Kidney epithelial cell (primary cell): ENCODE data around the gene LRRC45. TPM values are rescaled to one million over a fixed set of nuclear protein-coding genes. Genes with fewer than 3 reads are reported as not detected.

Experiments
- DNase-seq: peaks from one replicate; pipeline ENCODE4 v3.0.0-alpha.2; 2010; ENCODE audit warnings: low read depth
- H3K27me3 ChIP-seq: 2 replicates; pipeline ENCODE4 v1.6.0; 2011; ENCODE audit warnings: low read length; ENCODE audit not compliant: control insufficient read depth, insufficient read depth
- H3K36me3 ChIP-seq: 2 replicates; pipeline ENCODE4 v1.5.1; 2011; ENCODE audit warnings: low read length; ENCODE audit not compliant: control insufficient read depth, insufficient read depth
- H3K4me3 ChIP-seq: 2 replicates; pipeline ENCODE4 v1.5.1; 2011; ENCODE audit warnings: low read depth, mild to moderate bottlenecking, control low read depth, low read length
- total RNA-seq: library from RNA; depleted of rRNA; stranded (reverse); fragments of >200 nt; gene quantifications from 2 replicates; pipeline ENCODE4 v1.2.3, GENCODE V29; 2015
- TF ChIP-seq, protein P1 (sequence below): IDR thresholded peaks from 2 replicates; pipeline ENCODE4 v1.5.1; 2011; ENCODE audit warnings: mild to moderate bottlenecking, moderate library complexity, low read length, control low read depth, inconsistent platforms; ENCODE audit not compliant: insufficient read depth, poor library complexity, severe bottlenecking

Gene LRRC45
- total RNA-seq, 1 donor from 2014 or later, result 16.1 TPM

DNA sequence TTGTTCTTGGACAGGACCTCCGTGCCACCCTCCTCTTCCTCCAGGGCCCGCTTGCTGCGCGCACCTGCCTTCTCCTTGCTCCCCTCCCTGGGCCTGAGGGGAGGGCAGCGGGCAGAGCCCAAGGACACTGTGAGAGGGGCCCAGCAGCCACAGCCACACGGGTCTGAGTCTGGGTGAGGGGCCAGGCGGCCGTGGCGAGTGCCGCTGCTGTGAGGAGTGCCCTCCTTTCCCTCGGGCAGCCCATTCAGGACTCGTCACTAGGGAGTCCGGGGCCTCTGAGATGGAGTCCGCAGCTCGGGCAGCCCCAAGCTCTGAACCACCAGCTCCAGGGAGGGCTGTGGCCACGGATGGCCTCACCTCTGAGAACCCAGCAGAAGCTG lies 36.9 kb downstream of the LRRC45 start:
- TF ChIP-seq, protein P1, sequence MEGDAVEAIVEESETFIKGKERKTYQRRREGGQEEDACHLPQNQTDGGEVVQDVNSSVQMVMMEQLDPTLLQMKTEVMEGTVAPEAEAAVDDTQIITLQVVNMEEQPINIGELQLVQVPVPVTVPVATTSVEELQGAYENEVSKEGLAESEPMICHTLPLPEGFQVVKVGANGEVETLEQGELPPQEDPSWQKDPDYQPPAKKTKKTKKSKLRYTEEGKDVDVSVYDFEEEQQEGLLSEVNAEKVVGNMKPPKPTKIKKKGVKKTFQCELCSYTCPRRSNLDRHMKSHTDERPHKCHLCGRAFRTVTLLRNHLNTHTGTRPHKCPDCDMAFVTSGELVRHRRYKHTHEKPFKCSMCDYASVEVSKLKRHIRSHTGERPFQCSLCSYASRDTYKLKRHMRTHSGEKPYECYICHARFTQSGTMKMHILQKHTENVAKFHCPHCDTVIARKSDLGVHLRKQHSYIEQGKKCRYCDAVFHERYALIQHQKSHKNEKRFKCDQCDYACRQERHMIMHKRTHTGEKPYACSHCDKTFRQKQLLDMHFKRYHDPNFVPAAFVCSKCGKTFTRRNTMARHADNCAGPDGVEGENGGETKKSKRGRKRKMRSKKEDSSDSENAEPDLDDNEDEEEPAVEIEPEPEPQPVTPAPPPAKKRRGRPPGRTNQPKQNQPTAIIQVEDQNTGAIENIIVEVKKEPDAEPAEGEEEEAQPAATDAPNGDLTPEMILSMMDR, result no peak
- no peak overlapping the region for H3K4me3 ChIP-seq
- H3K27me3 ChIP-seq, result no peaks in the 10 kb centered on the region
- no peak for DNase-seq
- H3K36me3 ChIP-seq, result no peaks in the 10 kb centered on the region

DNA sequence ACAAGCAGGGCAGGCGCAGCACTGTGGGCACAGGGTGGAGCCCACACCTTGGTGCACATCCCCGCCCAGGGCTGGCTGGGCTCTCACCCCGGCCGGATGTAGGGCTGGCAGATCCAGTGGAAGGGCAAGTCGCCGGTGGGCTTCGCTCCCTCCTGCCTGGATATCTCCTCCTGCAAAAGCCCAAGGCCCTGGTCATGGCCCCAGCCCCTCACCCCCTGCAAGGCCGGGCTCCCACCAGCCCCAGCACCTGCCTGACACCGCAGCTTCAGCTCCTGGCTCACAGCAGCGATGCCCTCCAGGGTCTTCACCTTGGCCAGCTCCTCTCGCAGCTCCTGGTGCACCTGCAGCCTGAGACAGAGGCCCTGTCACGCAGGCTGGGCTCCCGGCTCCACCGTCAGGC lies 37.5 kb downstream of the LRRC45 start:
- Histone ChIP-seq H3K27me3 (no peaks in the 10 kb centered on the region), H3K36me3 (no peaks in the 10 kb centered on the region), H3K4me3 (no peak overlapping the region)
- TF ChIP-seq, protein P1, result no peak
- DNase-seq, result no peak

DNA sequence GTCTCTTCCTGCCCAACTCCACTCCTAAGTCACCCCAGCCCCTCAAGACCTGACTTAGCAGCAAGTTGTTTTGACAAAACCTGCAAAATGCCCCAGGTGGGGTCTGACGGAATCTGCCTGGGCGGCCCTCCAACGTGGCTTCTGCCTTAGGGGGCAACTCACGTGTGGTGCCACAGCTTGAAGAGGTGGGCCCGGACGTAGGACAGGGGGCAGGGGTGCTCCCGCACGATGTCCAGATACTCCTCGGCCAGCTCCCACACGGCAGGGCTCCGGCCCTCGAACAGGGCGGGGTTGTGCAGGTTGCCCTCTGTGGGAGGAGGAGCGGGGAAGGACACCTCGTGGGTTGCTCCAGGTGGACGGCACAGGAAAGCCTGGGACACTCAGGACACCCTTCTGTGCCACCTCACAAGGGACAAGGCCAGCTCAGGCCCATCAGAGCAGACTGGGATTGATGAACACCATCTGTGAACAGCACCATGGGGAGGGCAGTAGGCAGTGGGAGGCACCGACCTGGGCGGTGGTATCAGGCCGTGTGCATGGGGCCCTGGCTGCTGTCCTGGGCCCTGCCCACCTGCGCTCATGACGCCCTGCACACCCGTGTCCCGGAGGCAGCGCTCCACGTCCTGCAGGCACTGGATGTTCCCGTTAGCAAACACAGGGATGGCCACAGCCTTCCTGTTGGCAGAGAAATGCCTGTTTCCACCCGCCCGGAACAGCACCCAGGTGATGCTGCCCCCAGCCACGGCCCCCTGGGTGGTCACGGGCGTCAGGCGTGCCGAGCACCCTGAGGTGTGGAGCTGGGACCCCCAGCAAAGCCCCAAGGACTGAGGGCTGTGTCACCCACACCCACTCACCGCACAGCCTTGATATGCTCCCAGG lies 38.2 kb downstream of the LRRC45 start:
- TF ChIP-seq, protein P1, result no peak
- no peaks in the 10 kb centered on the region for H3K27me3 ChIP-seq
- H3K4me3 ChIP-seq, result no peak overlapping the region
- no peak for DNase-seq
- H3K36me3 ChIP-seq, result no peaks in the 10 kb centered on the region

DNA sequence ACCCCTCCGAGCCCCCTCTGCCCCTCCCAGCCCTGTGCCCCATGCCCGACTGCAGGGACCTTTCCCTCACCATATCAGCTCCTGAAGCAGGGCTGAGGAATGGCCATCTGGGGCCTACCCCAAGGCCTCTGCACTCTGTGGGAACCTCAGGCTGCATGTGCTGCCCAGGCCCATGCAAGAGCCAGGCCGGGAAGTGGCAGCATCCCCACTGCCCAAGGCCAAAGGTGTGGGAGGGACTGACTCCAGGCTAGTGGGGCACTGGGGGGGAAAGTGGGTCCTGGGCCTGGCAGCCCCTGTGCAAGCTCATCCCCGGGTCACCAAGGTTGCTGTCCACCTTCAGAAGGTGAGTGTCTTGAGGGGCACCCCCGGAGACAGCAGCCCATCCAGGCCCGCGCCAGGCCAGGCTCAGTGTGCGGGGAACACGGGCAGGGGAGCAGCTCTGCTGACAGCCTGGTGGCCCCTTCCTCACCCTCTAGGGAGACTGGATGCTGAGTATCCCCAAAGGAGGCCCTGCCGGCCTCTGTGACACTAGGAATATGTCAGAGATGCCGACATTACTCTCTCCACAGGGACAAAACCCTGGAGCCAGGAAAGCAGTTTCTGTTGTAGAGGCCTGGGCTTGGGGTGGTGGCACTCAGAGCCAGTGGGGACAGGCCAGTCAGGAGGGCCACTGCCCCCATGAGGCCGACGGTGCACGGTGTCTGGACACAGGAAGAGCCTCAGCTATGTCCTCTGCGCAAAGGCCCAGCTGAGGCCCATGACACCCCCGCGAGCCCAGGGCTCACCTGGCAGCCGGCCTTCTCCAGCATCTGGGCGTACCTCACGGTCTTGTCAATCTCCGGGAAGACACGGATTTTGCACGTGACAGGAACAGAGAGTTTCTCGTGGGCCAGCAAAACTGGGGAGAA lies 39.2 kb downstream of the LRRC45 start:
- no peaks in the 10 kb centered on the region for H3K27me3 ChIP-seq
- TF ChIP-seq, protein P1, result no peak
- no peaks in the 10 kb centered on the region for H3K36me3 ChIP-seq
- H3K4me3 ChIP-seq, result no peak overlapping the region
- DNase-seq, result no peak

DNA sequence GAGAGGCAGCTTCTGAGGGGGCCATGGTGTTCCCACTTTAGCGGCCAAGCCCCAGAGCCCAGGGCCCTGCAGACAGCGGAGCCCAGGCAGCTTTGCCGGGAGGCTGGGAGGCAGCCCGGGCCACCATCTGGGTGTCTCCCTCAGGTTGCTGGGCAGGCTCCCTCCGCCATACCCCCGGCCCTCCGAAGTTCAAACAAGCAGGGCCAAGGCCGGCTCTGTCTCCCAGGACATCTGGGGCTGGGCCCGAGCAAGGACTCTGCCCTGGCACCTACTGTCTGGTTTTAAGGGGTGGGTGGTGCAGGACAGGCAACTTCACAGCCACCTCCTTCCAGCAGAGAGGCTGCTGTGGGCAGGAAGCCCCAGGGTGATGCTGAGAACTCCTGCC lies 39.9 kb downstream of the LRRC45 start:
- Histone ChIP-seq H3K27me3 (no peaks in the 10 kb centered on the region), H3K4me3 (no peak overlapping the region), H3K36me3 (no peaks in the 10 kb centered on the region)
- TF ChIP-seq, protein P1, result no peak
- DNase-seq, result no peak
